CD14-positive monocyte (primary cell): ENCODE results near the gene NRXN3. TPM values are rescaled to one million over a fixed set of nuclear protein-coding genes. Genes with fewer than 3 reads are reported as not detected.

ENCODE experiments used
- DNase-seq, 3 donors: peaks; one replicate each; pipeline ENCODE4 v3.0.0-alpha.2; 2011 to 2022
- H2AFZ ChIP-seq: 2 replicates; pipeline ENCODE4 v1.6.0; 2012; ENCODE audit warnings: mild to moderate bottlenecking, low read depth, low read length, inconsistent platforms; ENCODE audit not compliant: insufficient read depth, poor library complexity, severe bottlenecking
- H3K27ac ChIP-seq, 2 donors: 1 replicate in 1 of 2; 2 replicates in 1 of 2; pipeline ENCODE4 v1.5.1; 2012 to 2013; ENCODE audit warnings: low read length in 2 of 2, control low read depth in 1 of 2, inconsistent platforms in 1 of 2, low read depth in 1 of 2, mild to moderate bottlenecking in 1 of 2
- H3K27me3 ChIP-seq, 2 donors: one replicate each; pipeline versions ENCODE4 v1.6.0 to v1.6.1; 2011 to 2013; ENCODE audit warnings: low read length in 2 of 2; ENCODE audit not compliant: control insufficient read depth in 2 of 2, insufficient read depth in 2 of 2
- H3K36me3 ChIP-seq, 2 donors: replicated peaks in 1 of 2; 1 replicate in 1 of 2; 2 replicates in 1 of 2; pipeline versions ENCODE4 v1.5.1 to v1.6.1; 2012 to 2013; ENCODE audit warnings: low read length in 2 of 2, control low read depth in 1 of 2, inconsistent platforms in 1 of 2, mild to moderate bottlenecking in 1 of 2; ENCODE audit not compliant: insufficient read depth in 2 of 2, control insufficient read depth in 1 of 2
- H3K4me1 ChIP-seq, 2 donors: 1 replicate in 1 of 2; 2 replicates in 1 of 2; pipeline versions ENCODE4 v1.5.1 to v1.6.1; 2012 to 2013; ENCODE audit warnings: low read length in 2 of 2, control low read depth in 1 of 2, inconsistent platforms in 1 of 2, mild to moderate bottlenecking in 1 of 2, moderate library complexity in 1 of 2; ENCODE audit not compliant: insufficient read depth in 2 of 2, control insufficient read depth in 1 of 2
- H3K4me2 ChIP-seq: replicated peaks from 2 replicates; pipeline ENCODE3; 2012; ENCODE audit warnings: low read length, moderate library complexity, mild to moderate bottlenecking; ENCODE audit not compliant: poor library complexity, severe bottlenecking; ENCODE audit errors: extremely low read depth
- H3K4me3 ChIP-seq, 3 experiments: fragments of 200-600 bp in 1 of 3; sonication (generic) in 1 of 3; replicated peaks in 1 of 3; 1 replicate in 2 of 3; 2 replicates in 1 of 3; pipeline ENCODE4 v1.5.1; 2011 to 2013; ENCODE audit warnings: low read length in 3 of 3, mild to moderate bottlenecking in 3 of 3, control low read depth in 2 of 3, low read depth in 2 of 3, inconsistent platforms in 1 of 3, moderate library complexity in 1 of 3
- H3K79me2 ChIP-seq: 2 replicates; pipeline ENCODE4 v1.6.0; 2012; ENCODE audit warnings: mild to moderate bottlenecking, control low read depth, inconsistent platforms, low read length, moderate library complexity; ENCODE audit not compliant: insufficient read depth
- H3K9ac ChIP-seq: 2 replicates; pipeline ENCODE4 v1.6.0; 2017; ENCODE audit warnings: low read length, mild to moderate bottlenecking; ENCODE audit not compliant: insufficient read depth, poor library complexity, severe bottlenecking
- H3K9me3 ChIP-seq, 2 donors: replicated peaks in 1 of 2; 1 replicate in 1 of 2; 2 replicates in 1 of 2; pipeline versions ENCODE4 v1.5.1 to v1.6.1; 2012 to 2013; ENCODE audit warnings: low read length in 2 of 2, control low read depth in 1 of 2; ENCODE audit not compliant: control insufficient read depth in 1 of 2, insufficient read depth in 1 of 2
- H4K20me1 ChIP-seq: 2 replicates; pipeline ENCODE4 v1.6.0; 2012; ENCODE audit warnings: mild to moderate bottlenecking, low read length, control low read depth, moderate library complexity; ENCODE audit not compliant: insufficient read depth
- H3K27ac Mint-ChIP-seq, 7 donors: one replicate each; pipeline ENCODE4 v1.8.0; 2020; ENCODE audit warnings: mild to moderate bottlenecking in 7 of 7, mixed read lengths in 7 of 7, moderate library complexity in 6 of 7, inconsistent platforms in 2 of 7
- H3K27me3 Mint-ChIP-seq, 3 donors: one replicate each; pipeline ENCODE4 v1.8.0; 2021 to 2022; ENCODE audit warnings: low read depth in 3 of 3, mild to moderate bottlenecking in 3 of 3, mixed read lengths in 3 of 3, moderate library complexity in 3 of 3, inconsistent platforms in 1 of 3
- H3K36me3 Mint-ChIP-seq, 2 donors: one replicate each; pipeline ENCODE4 v1.8.0; 2020; ENCODE audit warnings: mixed read lengths in 2 of 2, inconsistent platforms in 1 of 2, mild to moderate bottlenecking in 1 of 2
- H3K4me1 Mint-ChIP-seq: one replicate; pipeline ENCODE4 v1.8.0; 2020; ENCODE audit warnings: mild to moderate bottlenecking, mixed read lengths
- H3K4me3 Mint-ChIP-seq, 2 donors: one replicate each; pipeline ENCODE4 v1.8.0; 2020; ENCODE audit warnings: mild to moderate bottlenecking in 2 of 2, mixed read lengths in 2 of 2, moderate library complexity in 1 of 2
- H3K9me3 Mint-ChIP-seq, 7 donors: one replicate each; pipeline ENCODE4 v1.8.0; 2020 to 2022; ENCODE audit warnings: mixed read lengths in 7 of 7, mild to moderate bottlenecking in 6 of 7, moderate library complexity in 6 of 7, inconsistent platforms in 2 of 7
- WGBS: methylation state at CpG from one replicate; pipeline ENCODE4 v1.1.5; 2013; ENCODE audit warnings: missing lambda C conversion rate; ENCODE audit not compliant: insufficient coverage; 5-methylcytosine and 5-hydroxymethylcytosine counted together
- intact Hi-C, 2 donors: fragments of 100-400 bp; cut with micrococcal nuclease; formaldehyde crosslinking; loops; one replicate each; pipeline versions ENCODE4 v1.15.0 to v1.15.1; 2023
- polyA plus RNA-seq, 3 donors: library from polyadenylated mRNA; depleted of rRNA in 1 of 3; unstranded in 2 of 3; stranded (reverse) in 1 of 3; fragments of 300-500 nt in 2 of 3; fragments of >200 nt in 1 of 3; fragmentation: Illumina TruSeq in 2 of 3; gene quantifications; 1 replicate in 2 of 3; 2 replicates in 1 of 3; pipeline ENCODE4 v1.2.3, GENCODE V29; 2012 to 2021
- TF ChIP-seq, protein P1 (sequence below): fragments of 200-600 bp; IDR thresholded peaks from one replicate; pipeline ENCODE4 v1.8.0; 2022; ENCODE audit warnings: antibody characterized with exemption, mild to moderate bottlenecking

Gene NRXN3
- polyA plus RNA-seq, 3 donors = not detected

DNA sequence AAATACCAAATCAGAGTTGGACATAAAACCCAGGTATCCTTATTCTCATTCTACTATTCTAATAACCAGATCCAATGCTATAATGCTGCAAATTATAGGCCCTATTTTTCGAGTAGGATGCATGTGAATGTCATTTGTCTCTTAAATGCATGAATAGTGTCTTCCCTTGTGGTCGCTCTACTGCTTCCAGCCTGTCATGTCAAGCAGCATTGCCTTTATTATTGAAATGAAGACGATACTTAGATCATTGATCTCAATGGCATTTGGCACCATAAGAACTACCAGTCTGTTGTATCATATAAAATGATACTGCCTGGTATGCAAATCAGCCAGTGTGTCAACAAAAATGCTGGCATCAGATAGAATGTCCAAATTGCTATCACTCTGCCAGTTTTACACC is 1392.0 kb downstream of the NRXN3 start:
- H3K4me3 Mint-ChIP-seq = no peak overlapping the region
- H3K27me3 ChIP-seq = no peaks in the 10 kb centered on the region
- no peak overlapping the region for H3K4me3 ChIP-seq
- DNase-seq = no peak
- H3K4me2 ChIP-seq = no peak overlapping the region
- intact Hi-C loops = no loop called here
- H3K79me2 ChIP-seq = no peaks in the 10 kb centered on the region
- TF ChIP-seq, protein P1, sequence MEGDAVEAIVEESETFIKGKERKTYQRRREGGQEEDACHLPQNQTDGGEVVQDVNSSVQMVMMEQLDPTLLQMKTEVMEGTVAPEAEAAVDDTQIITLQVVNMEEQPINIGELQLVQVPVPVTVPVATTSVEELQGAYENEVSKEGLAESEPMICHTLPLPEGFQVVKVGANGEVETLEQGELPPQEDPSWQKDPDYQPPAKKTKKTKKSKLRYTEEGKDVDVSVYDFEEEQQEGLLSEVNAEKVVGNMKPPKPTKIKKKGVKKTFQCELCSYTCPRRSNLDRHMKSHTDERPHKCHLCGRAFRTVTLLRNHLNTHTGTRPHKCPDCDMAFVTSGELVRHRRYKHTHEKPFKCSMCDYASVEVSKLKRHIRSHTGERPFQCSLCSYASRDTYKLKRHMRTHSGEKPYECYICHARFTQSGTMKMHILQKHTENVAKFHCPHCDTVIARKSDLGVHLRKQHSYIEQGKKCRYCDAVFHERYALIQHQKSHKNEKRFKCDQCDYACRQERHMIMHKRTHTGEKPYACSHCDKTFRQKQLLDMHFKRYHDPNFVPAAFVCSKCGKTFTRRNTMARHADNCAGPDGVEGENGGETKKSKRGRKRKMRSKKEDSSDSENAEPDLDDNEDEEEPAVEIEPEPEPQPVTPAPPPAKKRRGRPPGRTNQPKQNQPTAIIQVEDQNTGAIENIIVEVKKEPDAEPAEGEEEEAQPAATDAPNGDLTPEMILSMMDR = no peak
- no peaks in the 10 kb centered on the region for H3K36me3 ChIP-seq
- no CpG with 5 or more reads among the region's 3 CpGs for whole genome bisulfite sequencing
- H3K27ac ChIP-seq = no peak overlapping the region
- H3K9ac ChIP-seq = no peak overlapping the region
- no peaks in the 10 kb centered on the region for H3K9me3 ChIP-seq
- no peak overlapping the region for H2AFZ ChIP-seq
- no peaks in the 10 kb centered on the region for H3K4me1 ChIP-seq
- no peaks in the 10 kb centered on the region for H3K27me3 Mint-ChIP-seq
- no peak overlapping the region for H3K27ac Mint-ChIP-seq
- no peaks in the 10 kb centered on the region for H3K4me1 Mint-ChIP-seq
- H3K36me3 Mint-ChIP-seq = no peaks in the 10 kb centered on the region
- H3K9me3 Mint-ChIP-seq = peaks cover 0 to 3% (median 0%) of the 10 kb centered on the region in 7 donors
- no peaks in the 10 kb centered on the region for H4K20me1 ChIP-seq

GRCh38 chr14:79564371-79564770 is 1394.2 kb downstream of the NRXN3 start:
- DNase-seq = no peak
- WGBS = no CpG with 5 or more reads among the region's 2 CpGs
- H3K4me2 ChIP-seq = no peak overlapping the region
- H3K27me3 Mint-ChIP-seq = no peaks in the 10 kb centered on the region
- H3K36me3 ChIP-seq = no peaks in the 10 kb centered on the region
- H3K4me3 Mint-ChIP-seq = no peak overlapping the region
- intact Hi-C loops = no loop called here
- no peaks in the 10 kb centered on the region for H3K4me1 Mint-ChIP-seq
- no peak overlapping the region for H3K27ac ChIP-seq
- no peaks in the 10 kb centered on the region for H3K79me2 ChIP-seq
- no peaks in the 10 kb centered on the region for H3K36me3 Mint-ChIP-seq
- TF ChIP-seq, protein P1 = no peak
- no peaks in the 10 kb centered on the region for H3K9me3 ChIP-seq
- peaks cover 0 to 3% (median 0%) of the 10 kb centered on the region in 7 donors for H3K9me3 Mint-ChIP-seq
- H3K4me3 ChIP-seq = no peak overlapping the region
- no peak overlapping the region for H3K27ac Mint-ChIP-seq
- no peaks in the 10 kb centered on the region for H3K4me1 ChIP-seq
- no peaks in the 10 kb centered on the region for H3K27me3 ChIP-seq
- no peak overlapping the region for H2AFZ ChIP-seq
- H3K9ac ChIP-seq = no peak overlapping the region
- H4K20me1 ChIP-seq = no peaks in the 10 kb centered on the region
